ENCODE results near the gene ZNF83.

- no peak for TF ChIP-seq CTCF (IDR thresholded peaks at IDR 0.05)
- TF ChIP-seq POLR2A (IDR thresholded peaks at IDR 0.05), result no peak
Observed at GRCh38 chr19:52665529-52665928, 27.4 kb upstream of the ZNF83 start.
